Mucosa of descending colon (tissue), 3 donors: ENCODE results near the gene FOSL2. TPM values are rescaled to one million over a fixed set of nuclear protein-coding genes. Genes with fewer than 3 reads are reported as not detected.
A peak's percentile ranks its signal among the peaks of the same experiment; 100 is the strongest.

Source experiments
- ATAC-seq: fragments of 200-7000 bp; cut with Tn5 transposase; one replicate; pipeline ENCODE4 v1.9.1; 2020; ENCODE audit warnings: mild to moderate bottlenecking, moderate library complexity
- DNase-seq, 3 donors: peaks; one replicate each; pipeline ENCODE4 v3.0.0-alpha.2; 2020
- H3K36me3 ChIP-seq: fragments of 200-600 bp; one replicate; pipeline ENCODE4 v1.8.0; 2021; ENCODE audit warnings: low read depth, mild to moderate bottlenecking
- H3K4me1 ChIP-seq: fragments of 200-600 bp; one replicate; pipeline ENCODE4 v1.8.0; 2021; ENCODE audit warnings: low read depth, mild to moderate bottlenecking
- H3K4me3 ChIP-seq: fragments of 200-600 bp; one replicate; pipeline ENCODE4 v1.8.0; 2021; ENCODE audit warnings: mild to moderate bottlenecking
- H3K9me3 ChIP-seq: fragments of 200-600 bp; one replicate; pipeline ENCODE4 v1.8.0; 2021; ENCODE audit warnings: mild to moderate bottlenecking
- intact Hi-C, 2 donors: fragments of 100-400 bp; cut with DNase I in 1 of 2; cut with micrococcal nuclease in 1 of 2; formaldehyde crosslinking; loops; one replicate each; pipeline versions ENCODE4 v1.11.0 to v1.11.1; 2022; cut with DNase I, micrococcal nuclease
- total RNA-seq, 3 donors: library from RNA; stranded (reverse); fragmentation: NEBNext Ultra II Directional in 2 of 3; extraction: Animal tissue kit (Norgen Biotek cat#: 25700) in 2 of 3; gene quantifications; one replicate each; pipeline versions ENCODE4 v1.2.1 to v1.2.4, GENCODE V29; 2021 to 2023
- TF ChIP-seq, protein P1 (sequence below): fragments of 200-600 bp; IDR thresholded peaks from one replicate; pipeline ENCODE4 v1.8.0; 2022; ENCODE audit warnings: antibody characterized with exemption, mild to moderate bottlenecking
- donor health status: DM: no; HTN: no; CAD: no; lungs with moderate emphysema.
- donor health status: DM: no; HTN: no; CAD: no.
- donor health status: DM: no; HTN: yes; CAD: no.

Gene FOSL2
- total RNA-seq, 3 donors from 2014 or later: 160 to 166 (median 162) TPM

DNA sequence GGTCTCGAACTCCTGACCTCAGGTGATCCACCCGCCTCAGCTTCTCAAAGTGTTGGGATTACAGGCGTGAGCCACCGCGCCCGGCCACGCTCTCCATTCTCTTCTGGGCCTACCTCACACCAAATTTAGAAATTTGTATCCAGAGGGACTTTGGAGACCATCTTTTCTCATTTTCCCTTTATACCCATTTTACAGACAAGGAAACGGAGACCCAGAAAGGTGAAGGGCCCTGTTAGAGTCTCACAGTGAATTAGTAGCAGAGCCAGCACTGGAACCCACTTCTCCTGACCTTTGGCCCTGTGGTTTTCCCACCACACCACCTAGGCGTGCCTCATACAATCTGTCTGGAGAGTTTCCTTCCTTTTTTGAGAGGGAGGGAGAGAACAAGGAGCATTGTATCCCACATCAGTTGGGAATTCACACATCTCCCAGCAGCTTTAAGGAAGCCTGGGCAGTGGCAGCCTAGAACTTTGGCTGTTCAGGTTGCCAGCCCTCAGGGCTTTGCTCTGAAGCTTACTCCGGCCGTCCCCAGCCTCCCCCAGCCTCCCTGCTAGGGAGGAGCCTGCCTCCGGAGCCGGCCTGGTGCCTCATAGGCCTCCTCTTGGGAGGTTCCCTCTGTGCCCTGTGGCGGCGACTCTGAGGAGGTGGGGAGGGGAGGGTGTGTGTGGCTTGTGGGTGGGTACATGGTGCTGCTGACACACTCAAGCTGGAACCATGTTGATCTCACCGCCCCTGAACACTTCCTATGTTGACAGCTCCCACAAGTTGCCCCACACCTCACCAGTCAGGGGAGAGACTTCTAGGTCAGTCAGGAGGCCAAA lies 13.8 kb downstream of the FOSL2 start:
- DNase-seq (peak in 2 of 3 donors; percentile 57 to 81), ATAC-seq (peak; percentile 45)
- Histone ChIP-seq H3K36me3 (peaks cover 18% of the 10 kb centered on the region), H3K9me3 (no peaks in the 10 kb centered on the region), H3K4me3 (no peak overlapping the region), H3K4me1 (peaks cover 50% of the 10 kb centered on the region)
- intact Hi-C loops: no loop called here
- TF ChIP-seq, protein P1, sequence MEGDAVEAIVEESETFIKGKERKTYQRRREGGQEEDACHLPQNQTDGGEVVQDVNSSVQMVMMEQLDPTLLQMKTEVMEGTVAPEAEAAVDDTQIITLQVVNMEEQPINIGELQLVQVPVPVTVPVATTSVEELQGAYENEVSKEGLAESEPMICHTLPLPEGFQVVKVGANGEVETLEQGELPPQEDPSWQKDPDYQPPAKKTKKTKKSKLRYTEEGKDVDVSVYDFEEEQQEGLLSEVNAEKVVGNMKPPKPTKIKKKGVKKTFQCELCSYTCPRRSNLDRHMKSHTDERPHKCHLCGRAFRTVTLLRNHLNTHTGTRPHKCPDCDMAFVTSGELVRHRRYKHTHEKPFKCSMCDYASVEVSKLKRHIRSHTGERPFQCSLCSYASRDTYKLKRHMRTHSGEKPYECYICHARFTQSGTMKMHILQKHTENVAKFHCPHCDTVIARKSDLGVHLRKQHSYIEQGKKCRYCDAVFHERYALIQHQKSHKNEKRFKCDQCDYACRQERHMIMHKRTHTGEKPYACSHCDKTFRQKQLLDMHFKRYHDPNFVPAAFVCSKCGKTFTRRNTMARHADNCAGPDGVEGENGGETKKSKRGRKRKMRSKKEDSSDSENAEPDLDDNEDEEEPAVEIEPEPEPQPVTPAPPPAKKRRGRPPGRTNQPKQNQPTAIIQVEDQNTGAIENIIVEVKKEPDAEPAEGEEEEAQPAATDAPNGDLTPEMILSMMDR: no peak

DNA sequence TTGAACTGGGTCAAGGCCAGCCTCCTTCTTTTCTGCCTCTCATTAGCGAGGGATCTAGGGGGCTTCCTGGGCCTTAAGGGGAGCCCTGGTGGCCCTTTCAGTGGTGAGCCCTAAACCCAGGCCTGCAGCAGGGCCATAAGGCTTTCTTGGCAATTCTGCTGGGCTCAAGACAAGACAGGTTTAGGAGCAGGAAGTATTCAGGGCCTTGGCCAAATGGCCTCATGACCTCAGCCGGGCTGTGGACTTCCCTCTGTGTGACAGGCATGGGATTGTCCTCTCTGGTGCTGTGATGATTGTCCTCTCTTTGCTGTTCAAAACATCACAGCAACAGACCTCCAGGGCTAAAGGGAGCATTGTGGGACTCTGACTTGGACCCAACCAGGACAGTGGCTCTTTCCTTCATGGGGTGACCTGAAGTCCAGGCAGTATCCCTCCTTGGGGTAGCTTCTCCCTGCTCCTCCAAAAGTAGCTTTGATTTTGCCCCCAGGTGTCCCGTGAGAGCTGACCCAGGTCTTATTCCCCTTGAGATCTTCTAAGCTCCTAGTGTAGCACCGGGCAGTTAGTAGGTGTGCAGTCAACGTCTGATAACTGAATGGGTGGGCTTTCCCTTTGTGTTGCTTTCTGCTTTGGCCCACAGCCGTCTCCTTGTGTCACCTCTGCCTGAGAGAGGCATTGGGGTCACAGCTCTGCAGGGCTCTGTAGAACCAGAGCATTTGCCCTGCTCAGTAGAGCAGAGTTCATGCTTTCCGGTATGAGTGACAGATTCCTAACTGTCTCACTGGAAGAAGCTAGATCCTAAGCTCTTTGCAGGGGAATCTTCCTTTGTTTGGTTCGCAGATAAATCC lies 14.7 kb downstream of the FOSL2 start:
- Histone ChIP-seq H3K36me3 (peaks cover 26% of the 10 kb centered on the region), H3K9me3 (no peaks in the 10 kb centered on the region), H3K4me3 (no peak overlapping the region), H3K4me1 (peaks cover 50% of the 10 kb centered on the region)
- TF ChIP-seq, protein P1: no peak
- DNase-seq (no peak), ATAC-seq (peak; percentile 6)
- intact Hi-C loops: no loop called here

DNA sequence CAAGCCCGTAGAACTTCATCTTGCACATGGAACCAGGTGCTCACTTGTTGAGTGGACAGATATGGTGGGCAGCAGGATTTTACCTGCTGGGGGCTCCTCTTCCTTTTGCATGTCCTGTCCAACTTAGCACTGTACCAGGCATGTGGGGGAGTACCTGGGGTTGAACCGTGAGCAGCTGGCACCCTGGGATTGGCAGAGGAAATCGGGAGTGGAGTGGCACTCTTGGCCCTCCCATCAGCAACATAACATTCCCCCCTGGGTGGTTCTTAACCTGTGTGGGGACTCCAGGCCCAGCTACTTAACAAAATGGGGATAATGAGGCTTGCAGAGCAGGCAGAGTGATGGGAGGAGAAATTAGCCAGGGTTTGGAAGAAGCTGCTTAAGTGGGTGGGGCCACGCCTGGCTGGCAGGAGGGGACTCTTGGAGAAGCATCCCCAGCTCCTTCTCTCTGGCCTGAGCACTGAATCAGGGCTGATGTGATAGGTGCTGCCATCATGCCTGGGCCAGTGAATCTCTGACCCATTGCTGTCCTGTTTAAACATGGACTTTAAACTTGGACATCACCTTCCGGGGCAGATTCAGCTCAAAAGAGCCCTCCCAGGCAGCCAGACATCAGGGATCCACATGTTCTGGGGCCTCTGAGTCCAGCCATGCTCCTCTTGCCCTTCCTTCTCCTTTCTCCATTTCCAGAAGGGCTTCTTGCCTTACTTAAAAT lies 15.5 kb downstream of the FOSL2 start:
- intact Hi-C loops: no loop called here
- no peak for DNase-seq
- Histone ChIP-seq H3K9me3 (no peaks in the 10 kb centered on the region), H3K4me3 (no peak overlapping the region), H3K4me1 (peaks cover 52% of the 10 kb centered on the region), H3K36me3 (peaks cover 29% of the 10 kb centered on the region)
- ATAC-seq: no peak
- TF ChIP-seq, protein P1: no peak

DNA sequence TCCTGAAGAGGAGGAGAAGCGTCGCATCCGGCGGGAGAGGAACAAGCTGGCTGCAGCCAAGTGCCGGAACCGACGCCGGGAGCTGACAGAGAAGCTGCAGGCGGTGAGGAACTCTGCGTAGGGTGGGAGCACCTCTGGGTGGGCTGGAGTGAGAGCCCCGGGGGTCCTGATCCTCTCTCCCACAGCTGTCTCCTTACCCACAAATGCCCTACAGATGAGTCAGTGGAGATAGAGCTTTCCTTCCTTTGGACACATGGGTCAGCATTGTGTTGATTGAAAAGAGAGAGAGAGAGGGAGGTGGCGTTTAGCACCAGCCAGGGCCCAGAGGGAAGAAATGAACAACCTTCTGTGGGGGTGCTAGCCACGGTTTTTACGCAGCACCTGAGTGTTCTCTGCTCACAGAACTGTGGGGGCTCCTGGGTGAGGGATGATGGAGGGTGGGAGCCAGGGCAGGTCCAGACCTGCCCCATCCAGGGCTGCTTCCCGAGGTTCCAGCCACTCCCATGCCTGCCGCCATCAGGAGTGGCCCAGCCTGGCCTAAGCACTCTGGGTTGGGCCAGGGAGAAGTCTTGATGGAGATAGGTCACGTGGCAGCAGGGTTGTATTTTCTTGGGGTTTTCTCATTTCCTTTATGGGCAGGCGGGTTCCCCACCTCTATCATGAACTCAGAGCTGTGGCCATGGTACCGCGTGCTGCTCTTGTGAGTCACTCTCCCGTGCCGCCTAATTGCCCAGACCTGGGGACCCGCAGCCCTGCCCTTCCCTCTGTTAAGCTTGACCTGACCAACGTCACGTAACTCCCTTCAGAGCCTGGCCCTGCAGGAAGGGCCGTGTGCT lies 16.3 kb downstream of the FOSL2 start:
- Histone ChIP-seq H3K36me3 (peaks cover 29% of the 10 kb centered on the region), H3K4me1 (peaks cover 55% of the 10 kb centered on the region)

More for the DNA sequence above, 16.3 kb downstream of the FOSL2 start:
- intact Hi-C loops: no loop called here
- TF ChIP-seq, protein P1: no peak
- ATAC-seq (peak; percentile 55), DNase-seq (peak; percentile 60 to 83 (median 62))
- no peaks in the 10 kb centered on the region for H3K9me3 ChIP-seq
- H3K4me3 ChIP-seq: no peak overlapping the region
